K562 (cell line): Measurements from ENCODE around the gene HUNK. TPM values are rescaled to one million over a fixed set of nuclear protein-coding genes. Genes with fewer than 3 reads are reported as not detected.

Source experiments
- ATAC-seq: fragments of 200-7000 bp; cut with Tn5 transposase; 3 replicates; pipeline ENCODE4 v1.9.1; 2020; ENCODE audit warnings: moderate library complexity
- BruUV-seq: library from RNA; stranded (reverse); fragments of 400-500 nt; replicated peaks from 2 replicates; lab custom pipeline; 2021; lab: Mats Ljungman, UMichigan
- CTCF ChIA-PET: fragments of 300-600 bp; formaldehyde crosslinking; extraction: SDS; loops from one replicate; lab custom pipeline; 2021; ENCODE audit warnings: low intra/inter-chr PET ratio; lab: Yijun Ruan, JAX
- POLR2A ChIA-PET: fragments of 300-600, 350-650 bp; sonication (Branson Sonifier 250); formaldehyde crosslinking; extraction: SDS; loops from one replicate; lab custom pipeline; 2021; ENCODE audit warnings: antibody characterized with exemption, inconsistent platforms; lab: Yijun Ruan, JAX
- DNase-seq, 4 experiments: peaks; one replicate each; pipeline versions ENCODE4 v3.0.0 to v3.0.0-alpha.2; 2011 to 2018; ENCODE audit warnings: low spot score in 3 of 4, mixed read lengths in 3 of 4; ENCODE audit errors: extremely low read depth in 1 of 4
- FAIRE-seq: peaks from 2 replicates; lab custom pipeline; 2011; peaks lifted over from hg19 to GRCh38; lab: Jason Lieb, UNC
- H2AFZ ChIP-seq: 2 replicates; pipeline ENCODE4 v1.6.0; 2011; ENCODE audit warnings: low read depth, low read length, control low read depth, inconsistent platforms
- H3K27ac ChIP-seq: fragments of 200-600 bp; 3 replicates; pipeline ENCODE4 v1.8.0; 2011; ENCODE audit warnings: low read depth, mild to moderate bottlenecking, control low read depth, inconsistent platforms, low read length, moderate library complexity, mixed read lengths; ENCODE audit errors: extremely low read depth
- H3K27me3 ChIP-seq, 2 experiments: fragments of 300-600 bp in 1 of 2; 2 replicates in 1 of 2; 3 replicates in 1 of 2; pipeline versions ENCODE4 v1.6.0 to v1.8.0; 2011; ENCODE audit warnings: inconsistent platforms in 2 of 2, low read length in 2 of 2, mild to moderate bottlenecking in 1 of 2, mixed read lengths in 1 of 2, moderate library complexity in 1 of 2; ENCODE audit not compliant: control insufficient read depth in 2 of 2, insufficient read depth in 2 of 2
- H3K36me3 ChIP-seq: fragments of 300-600 bp; 3 replicates; pipeline ENCODE4 v1.8.0; 2011; ENCODE audit warnings: mild to moderate bottlenecking, low read length, inconsistent platforms; ENCODE audit not compliant: control insufficient read depth, insufficient read depth
- H3K4me1 ChIP-seq, 2 experiments: fragments of 200-600 bp in 1 of 2; replicated peaks in 1 of 2; 2 replicates in 1 of 2; 3 replicates in 1 of 2; pipeline versions ENCODE4 v1.5.1 to v1.8.0; 2011; ENCODE audit warnings: inconsistent platforms in 2 of 2, low read length in 2 of 2, mild to moderate bottlenecking in 1 of 2, mixed read lengths in 1 of 2, moderate library complexity in 1 of 2; ENCODE audit not compliant: control insufficient read depth in 2 of 2, insufficient read depth in 2 of 2
- H3K4me2 ChIP-seq: 2 replicates; pipeline ENCODE4 v1.6.1; 2011; ENCODE audit warnings: low read length, control low read depth, inconsistent platforms, mixed read lengths; ENCODE audit not compliant: insufficient read depth
- H3K4me3 ChIP-seq: fragments of 200-600 bp; sonication (generic), shearing (Covaris generic); 2 replicates; pipeline ENCODE4 v1.5.1; 2016; ENCODE audit warnings: control low read depth, inconsistent platforms
- H3K79me2 ChIP-seq: fragments of 200-600 bp; 3 replicates; pipeline ENCODE4 v1.8.0; 2011; ENCODE audit warnings: low read length, inconsistent platforms; ENCODE audit not compliant: control insufficient read depth, insufficient read depth
- H3K9ac ChIP-seq, 2 experiments: 2 replicates each; pipeline versions ENCODE4 v1.6.0 to v1.6.1; 2011; ENCODE audit warnings: low read depth in 2 of 2, low read length in 2 of 2, control low read depth in 1 of 2, inconsistent platforms in 1 of 2, mild to moderate bottlenecking in 1 of 2, mixed read lengths in 1 of 2; ENCODE audit not compliant: insufficient read depth in 1 of 2
- H3K9me1 ChIP-seq: one replicate; pipeline ENCODE4 v1.6.0; 2011; ENCODE audit warnings: inconsistent platforms, mild to moderate bottlenecking, low read length, moderate library complexity; ENCODE audit not compliant: control insufficient read depth, insufficient read depth
- H3K9me3 ChIP-seq: replicated peaks from 2 replicates; pipeline ENCODE4 v1.5.1; 2011; ENCODE audit warnings: low read depth, low read length, inconsistent platforms; ENCODE audit not compliant: control insufficient read depth, insufficient read depth
- H4K20me1 ChIP-seq: replicated peaks from 2 replicates; pipeline ENCODE4 v1.6.1; 2011; ENCODE audit warnings: low read length, inconsistent platforms, mixed read lengths; ENCODE audit not compliant: control insufficient read depth, insufficient read depth
- ARID3B ChIP-seq: fragments of 250-450 bp; sonication (Bioruptor Pico); IDR thresholded peaks from 2 replicates; pipeline ENCODE4 v1.4.0; 2020; ENCODE audit warnings: borderline replicate concordance
- ASH1L ChIP-seq: fragments of 450-650 bp; IDR thresholded peaks from 2 replicates; pipeline ENCODE4 v1.6.1; 2018; ENCODE audit warnings: borderline replicate concordance, mild to moderate bottlenecking, low read depth; ENCODE audit not compliant: partially characterized antibody
- COPS2 ChIP-seq: fragments of 450-650 bp; conservative IDR thresholded peaks from 2 replicates; pipeline ENCODE4 v1.6.1; 2016; ENCODE audit warnings: mild to moderate bottlenecking, moderate library complexity
- E2F5 ChIP-seq: sonication (generic); formaldehyde crosslinking; IDR thresholded peaks from 2 replicates; pipeline ENCODE4 v1.8.0; 2022; ENCODE audit warnings: mild to moderate bottlenecking, missing genetic modification reagents
- MEIS2 ChIP-seq: fragments of 450-650 bp; IDR thresholded peaks from 2 replicates; pipeline ENCODE4 v1.6.1; 2014; ENCODE audit warnings: mild to moderate bottlenecking; ENCODE audit not compliant: partially characterized antibody
- PPARD ChIP-seq: fragments of 250-450 bp; sonication (Bioruptor Pico); IDR thresholded peaks from 2 replicates; pipeline ENCODE4 v1.8.0; 2022; ENCODE audit warnings: inconsistent platforms, mild to moderate bottlenecking, moderate library complexity
- SMAD4 ChIP-seq: fragments of 250-450 bp; sonication (Bioruptor Pico); conservative IDR thresholded peaks from 2 replicates; pipeline ENCODE4 v1.8.0; 2021; ENCODE audit warnings: inconsistent platforms, mild to moderate bottlenecking, moderate library complexity
- THRB ChIP-seq: fragments of 450-650 bp; formaldehyde crosslinking; conservative IDR thresholded peaks from 2 replicates; pipeline ENCODE4 v1.4.0; 2022; ENCODE audit warnings: mild to moderate bottlenecking, missing genetic modification characterization
- TSC22D4 ChIP-seq: fragments of 450-650 bp; IDR thresholded peaks from 2 replicates; pipeline ENCODE4 v1.6.1; 2016; ENCODE audit warnings: missing genetic modification characterization, missing biosample characterization, control low read depth
- ZNF140 ChIP-seq: fragments of 250-450 bp; sonication (Bioruptor Pico); IDR thresholded peaks from 2 replicates; pipeline ENCODE4 v1.8.0; 2021; ENCODE audit warnings: moderate library complexity, mild to moderate bottlenecking, inconsistent platforms
- ZNF311 ChIP-seq: fragments of 250-450 bp; sonication (Bioruptor Pico); IDR thresholded peaks from 2 replicates; pipeline ENCODE4 v1.4.0; 2020; ENCODE audit warnings: mild to moderate bottlenecking, moderate library complexity
- ZNF551 ChIP-seq: fragments of 250-450 bp; sonication (Bioruptor Pico); IDR thresholded peaks from 2 replicates; pipeline ENCODE4 v1.5.0; 2021; ENCODE audit warnings: mild to moderate bottlenecking, moderate library complexity
- WGBS: fragments of 100-300 bp; shearing (Covaris generic); methylation state at CpG from one replicate; pipeline ENCODE4 v1.1.6; 2016; ENCODE audit warnings: low coverage, mixed read lengths; ENCODE audit not compliant: insufficient coverage; ENCODE audit errors: missing lambda C conversion rate; 5-methylcytosine and 5-hydroxymethylcytosine counted together
- in situ Hi-C: fragments of 300-500 bp; cut with MboI; formaldehyde crosslinking; loops from 4 replicates; pipeline ENCODE4 v1.15.0; 2018; ENCODE audit warnings: inconsistent platforms, mixed read lengths
- intact Hi-C: fragments of 100-400 bp; cut with micrococcal nuclease; formaldehyde crosslinking; loops from 2 replicates; pipeline ENCODE4 v1.14.2; 2022
- polyA plus RNA-seq, 8 experiments: library from polyadenylated mRNA; depleted of rRNA in 4 of 8; stranded (reverse) in 5 of 8; unstranded in 3 of 8; fragments of >200 nt; fragmentation: Nextera tagmentation in 2 of 8; fragmentation: Illumina TruSeq in 1 of 8; extraction: Ambion mirVana in 2 of 8; extraction: Trizol in 1 of 8; gene quantifications; 2 replicates each; pipeline versions ENCODE4 v1.2.1 to v1.2.3, GENCODE V29; 2011 to 2014; ENCODE audit warnings: inconsistent platforms in 1 of 8, missing spikeins in 1 of 8
- total RNA-seq, 7 experiments: library from RNA; depleted of rRNA in 6 of 7; stranded (reverse); fragments of >200 nt in 6 of 7; fragmentation: Illumina TruSeq in 2 of 7; extraction: Trizol in 2 of 7; gene quantifications; 2 replicates each; pipeline versions ENCODE4 v1.2.1 to v1.2.3, GENCODE V29; 2011 to 2021; ENCODE audit warnings: low replicate concordance in 1 of 7
- TF ChIP-seq, protein P1 (sequence below): fragments of 250-450 bp; sonication (Bioruptor Pico); IDR thresholded peaks from 2 replicates; pipeline ENCODE4 v1.5.0; 2021; ENCODE audit warnings: mild to moderate bottlenecking, moderate library complexity
- TF ChIP-seq, protein P2 (sequence below): fragments of 450-650 bp; IDR thresholded peaks from one replicate; pipeline ENCODE4 v1.6.1; 2018; ENCODE audit warnings: mild to moderate bottlenecking, moderate library complexity; ENCODE audit not compliant: partially characterized antibody

HUNK gene
- total and polyA plus RNA-seq, 9 of the 15 experiments (the other 6 are each of a cell fraction or from before 2014, with no cell fraction given) = not detected

DNA sequence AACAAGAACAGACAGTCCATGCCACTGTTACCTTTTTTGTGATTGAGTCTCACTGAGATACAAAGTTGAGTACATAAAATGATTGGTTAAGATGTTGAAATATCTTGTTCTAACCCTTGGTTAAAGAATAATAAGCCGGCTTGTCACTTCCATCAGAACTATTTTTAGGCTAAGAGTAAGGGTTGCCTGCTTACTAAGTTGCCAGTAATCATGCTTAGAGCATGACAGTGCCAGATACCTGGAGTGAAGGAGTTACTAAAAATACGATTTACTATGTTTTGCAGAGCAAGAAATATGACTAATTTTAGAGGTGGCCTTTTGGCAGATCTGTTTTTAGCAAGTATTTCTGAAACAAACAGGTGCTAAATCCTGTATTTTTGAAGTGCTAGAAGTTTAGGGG is 6.0 kb downstream of the HUNK start:
- CTCF ChIA-PET = interaction anchor here (0.7 kb wide), 1 partner anchor 281 kb away, joined by 4 read pairs; no protein-coding TSS in a partner anchor
- TF ChIP-seq THRB (CRISPR knock-in tag) (no peak), E2F5 (CRISPR knock-in tag) (no peak), ARID3B (CRISPR knock-in tag) (no peak), MEIS2 (no peak), ZNF140 (no peak), ZNF551 (CRISPR knock-in tag) (no peak), ASH1L (no peak), PPARD (CRISPR knock-in tag) (no peak), TSC22D4 (tag) (no peak), SMAD4 (CRISPR knock-in tag) (no peak), COPS2 (no peak), ZNF311 (CRISPR knock-in tag) (no peak)
- TF ChIP-seq, protein P1, sequence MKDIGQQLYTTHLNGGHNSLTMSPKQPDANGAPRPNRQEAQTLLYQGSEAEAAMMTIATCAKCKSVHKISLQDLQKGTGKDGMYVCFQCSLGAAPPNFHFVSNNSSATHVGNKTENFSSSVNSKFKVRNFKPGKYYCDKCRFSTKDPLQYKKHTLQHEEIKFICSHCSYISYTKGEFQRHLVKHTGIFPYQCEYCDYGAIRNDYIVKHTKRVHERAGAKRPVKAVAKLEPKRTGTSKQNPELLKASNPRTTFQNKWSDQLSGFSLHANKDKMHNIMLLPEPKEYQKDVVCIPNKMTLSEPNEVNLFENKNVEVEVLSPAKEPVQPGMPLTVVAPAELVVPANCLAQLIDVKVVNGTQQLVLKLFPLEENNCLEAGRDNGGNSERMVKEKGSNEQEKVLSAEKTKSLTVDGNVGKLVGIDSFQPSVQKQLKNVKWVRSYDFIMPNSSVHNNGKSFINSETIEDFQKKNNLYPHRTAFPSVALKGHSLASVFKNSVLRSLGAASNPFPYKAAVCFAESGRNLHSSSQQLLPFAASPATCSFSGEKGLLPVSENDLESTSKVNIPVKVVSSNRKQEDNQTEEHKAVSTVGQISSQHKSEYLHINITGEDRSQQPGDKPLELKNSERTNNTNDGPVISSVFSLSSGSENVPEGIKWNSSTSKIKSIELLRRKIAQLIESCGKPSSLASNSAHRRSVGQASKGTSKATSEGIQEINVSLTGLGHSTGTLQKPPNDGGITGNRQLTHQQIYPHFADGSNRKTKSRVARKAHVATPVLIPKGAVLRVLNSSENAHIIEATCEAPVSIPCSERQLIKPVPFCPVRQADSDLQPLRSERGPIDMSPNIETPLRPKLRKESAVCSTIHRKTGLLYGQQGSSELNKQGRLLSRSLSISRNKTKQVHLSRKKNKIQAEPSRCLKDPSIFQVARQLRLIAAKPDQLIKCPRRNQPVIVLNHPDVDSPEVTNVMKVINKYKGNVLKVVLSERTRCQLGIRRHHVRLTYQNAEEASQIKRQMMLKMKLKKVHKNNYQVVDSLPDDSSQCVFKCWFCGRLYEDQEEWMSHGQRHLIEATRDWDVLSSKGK (CRISPR knock-in tag) = no peak
- TF ChIP-seq, protein P2, sequence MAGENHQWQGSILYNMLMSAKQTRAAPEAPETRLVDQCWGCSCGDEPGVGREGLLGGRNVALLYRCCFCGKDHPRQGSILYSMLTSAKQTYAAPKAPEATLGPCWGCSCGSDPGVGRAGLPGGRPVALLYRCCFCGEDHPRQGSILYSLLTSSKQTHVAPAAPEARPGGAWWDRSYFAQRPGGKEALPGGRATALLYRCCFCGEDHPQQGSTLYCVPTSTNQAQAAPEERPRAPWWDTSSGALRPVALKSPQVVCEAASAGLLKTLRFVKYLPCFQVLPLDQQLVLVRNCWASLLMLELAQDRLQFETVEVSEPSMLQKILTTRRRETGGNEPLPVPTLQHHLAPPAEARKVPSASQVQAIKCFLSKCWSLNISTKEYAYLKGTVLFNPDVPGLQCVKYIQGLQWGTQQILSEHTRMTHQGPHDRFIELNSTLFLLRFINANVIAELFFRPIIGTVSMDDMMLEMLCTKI = no peak

More for the DNA sequence above, 6.0 kb downstream of the HUNK start:
- no peak for ATAC-seq
- Histone ChIP-seq H3K4me1 (peaks cover 0 to 6% of the 10 kb centered on the region in 2 experiments; a peak in 1 of 5 replicates), H3K79me2 (no peaks in the 10 kb centered on the region), H4K20me1 (no peaks in the 10 kb centered on the region; the same call in 1 of the 2 replicates), H2AFZ (no peak overlapping the region), H3K27ac (no peak overlapping the region), H3K27me3 (peaks cover 33 to 53% of the 10 kb centered on the region in 2 experiments; a peak in 4 of 5 replicates), H3K4me3 (no peak overlapping the region), H3K9ac (no peak overlapping the region), H3K9me3 (no peaks in the 10 kb centered on the region), H3K4me2 (no peak overlapping the region), H3K9me1 (no peaks in the 10 kb centered on the region), H3K36me3 (no peaks in the 10 kb centered on the region)
- intact Hi-C loops = no loop called here
- BruUV-seq = no TSS peak
- POLR2A ChIA-PET = no interaction called here
- WGBS = 0% methylated on average over 2 of the region's 2 CpGs
- no peak for FAIRE-seq
- no peak for DNase-seq
- in situ Hi-C loops = no loop called here
